T1000 (cell line): ENCODE data around the gene RBP5.
"Not testable (repeated sequence)": the region's sequence is repeated elsewhere in the genome, so short reads cannot be mapped to it uniquely, and the experiment has no call there.

Source experiments
- DNase-seq: peaks from one replicate; lab custom pipeline; 2025; ENCODE audit warnings: mixed read lengths; lab: John Stamatoyannopoulos, UW

The RBP5 gene

GRCh38 chr12:7122811-7123769 is 5.6 kb downstream of the RBP5 start:
- no peak for DNase-seq

DNA sequence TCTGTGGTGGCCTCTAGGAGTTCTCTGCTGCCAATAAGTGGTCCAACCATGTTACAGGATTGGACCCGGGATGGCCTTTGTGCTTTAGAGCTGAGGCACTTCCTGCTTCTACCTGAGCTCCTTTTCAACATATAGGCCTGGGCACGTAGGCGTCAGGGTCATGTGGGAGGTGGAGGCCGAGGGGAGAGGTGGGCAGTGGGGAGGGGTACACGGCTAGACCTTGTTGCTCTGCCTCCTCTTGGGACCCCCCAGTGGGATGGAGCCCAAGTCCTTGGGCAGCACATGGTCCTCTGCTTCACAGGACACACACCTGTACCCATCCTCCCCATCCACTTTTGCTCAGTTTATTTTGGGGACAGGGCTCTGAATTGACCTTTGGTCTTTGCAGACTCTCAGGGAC is 7.4 kb downstream of the RBP5 start:
- no peak for DNase-seq

GRCh38 chr12:7120166-7120565 is 8.5 kb downstream of the RBP5 start:
- DNase-seq: no peak

GRCh38 chr12:7118881-7119280 is 9.8 kb downstream of the RBP5 start:
- DNase-seq: no peak

DNA sequence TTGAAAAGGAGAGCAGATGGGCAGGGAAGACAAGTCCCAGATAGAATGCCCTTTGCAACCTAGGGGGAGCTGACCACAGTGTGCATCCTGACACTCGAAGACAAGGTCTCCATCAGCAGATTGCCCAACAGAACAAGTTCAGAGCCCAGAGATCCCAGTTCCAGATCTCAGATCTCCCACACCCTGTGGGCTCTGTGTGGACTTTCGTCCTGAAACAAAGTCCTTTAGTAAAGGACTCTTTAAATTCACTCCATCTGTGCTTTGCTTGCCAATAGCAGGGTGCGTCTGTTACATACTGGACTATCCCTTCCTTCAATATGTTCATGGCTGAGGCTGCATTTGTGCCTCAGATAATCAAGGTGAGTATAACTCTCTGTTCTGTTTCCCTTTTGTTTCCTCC is 11.0 kb downstream of the RBP5 start:
- no peak for DNase-seq

- no peak for DNase-seq
These were observed 11.8 kb downstream of the RBP5 start for GRCh38 chr12:7116916-7117315.

DNA sequence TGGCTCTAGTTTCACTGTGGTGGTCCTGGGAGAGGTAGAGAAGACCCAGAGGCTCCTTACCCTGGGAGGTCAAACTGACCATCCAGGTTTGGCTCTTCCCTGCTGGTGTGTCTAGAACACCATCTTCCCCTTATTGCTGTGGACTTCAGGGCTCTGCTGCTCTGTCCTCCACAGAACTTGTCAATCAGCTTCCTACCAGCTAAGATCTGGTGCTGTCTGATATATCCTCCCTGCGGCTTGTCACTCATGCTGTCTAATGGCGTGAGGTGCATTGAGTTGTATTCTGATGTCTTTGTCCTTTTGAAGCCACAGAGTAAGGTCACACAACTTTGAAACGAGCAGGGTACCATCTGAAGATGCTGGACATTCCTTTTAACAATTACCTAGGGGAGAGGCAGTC is 12.5 kb downstream of the RBP5 start:
- no peak for DNase-seq

- DNase-seq: no peak
These were observed 13.8 kb downstream of the RBP5 start for GRCh38 chr12:7114851-7115250.

DNA sequence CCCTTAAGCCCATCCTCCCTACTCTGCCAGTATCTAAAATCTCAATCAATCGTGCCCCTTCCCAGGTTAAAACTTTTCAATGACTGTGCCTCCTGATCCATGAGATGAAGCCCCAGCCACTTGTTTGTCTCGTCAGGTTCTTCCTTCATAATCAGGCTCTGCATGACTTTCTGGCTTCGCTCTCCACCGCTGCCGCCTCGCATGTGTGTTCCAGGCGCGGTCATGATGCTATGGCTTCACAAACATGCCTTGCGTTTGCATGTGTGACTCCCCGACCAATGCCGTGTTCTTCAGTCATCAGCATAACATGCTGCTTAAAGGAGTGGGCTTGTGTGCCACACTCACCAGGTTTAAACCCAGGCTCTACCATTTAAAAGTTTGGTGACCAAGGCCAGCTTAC is 14.7 kb downstream of the RBP5 start:
- DNase-seq: no peak

DNA sequence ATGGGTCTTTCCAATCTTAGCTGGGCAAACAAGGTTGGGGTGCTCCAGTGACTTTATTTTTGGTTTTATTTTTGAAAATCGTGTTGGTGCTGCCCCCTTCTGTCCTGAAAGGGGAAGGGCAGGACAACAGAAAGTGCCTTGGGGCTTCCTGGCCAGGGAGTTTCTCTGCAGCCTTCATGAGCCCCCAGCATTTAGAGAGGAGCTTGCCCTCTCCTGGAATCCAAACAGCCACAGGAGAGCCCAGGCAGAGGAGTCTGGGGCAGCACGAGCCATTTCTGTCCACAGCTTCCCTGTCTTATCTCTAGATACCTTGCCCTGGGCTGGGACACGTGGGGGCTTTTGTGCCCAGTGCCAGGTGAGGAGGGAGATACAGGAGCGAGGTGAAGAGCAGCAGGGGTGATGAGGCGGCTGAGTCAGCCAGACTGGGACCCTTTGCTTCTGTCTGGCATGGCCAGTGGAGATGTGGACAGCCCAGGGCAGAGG is 15.3 kb downstream of the RBP5 start:
- DNase-seq: no peak

DNA sequence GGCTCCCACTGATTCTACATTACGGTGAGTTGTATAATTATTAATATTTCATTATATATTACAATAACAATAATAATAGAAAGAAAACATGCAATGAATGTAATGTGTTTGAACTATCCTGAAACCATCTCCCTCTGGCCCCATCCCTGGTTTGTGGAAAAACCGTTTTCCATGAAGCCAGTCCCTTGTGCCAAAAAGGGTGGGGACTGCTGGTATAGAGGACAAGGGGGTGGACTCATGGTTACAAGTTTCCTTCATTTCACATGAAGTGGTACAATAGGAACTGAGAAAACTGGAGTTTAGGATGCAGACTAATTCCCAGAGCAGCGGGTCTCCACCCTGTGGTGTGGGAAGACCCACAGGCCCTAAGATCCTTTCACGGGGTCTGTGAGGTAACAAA is 16.6 kb downstream of the RBP5 start:
- DNase-seq: no peak

- no peak for DNase-seq
These were observed 18.0 kb downstream of the RBP5 start for GRCh38 chr12:7110661-7111060.

- DNase-seq: no peak
These were observed 19.1 kb downstream of the RBP5 start for GRCh38 chr12:7109572-7109920.

GRCh38 chr12:7108796-7109571 is 19.7 kb downstream of the RBP5 start, which contains the start of gene C1RL:
TSS of gene C1RL (minus strand) at chr12:7109214. CDS start at chr12:7109180, 34 bp downstream.
- peak; percentile 59 for DNase-seq

- peak; percentile 39 for DNase-seq
These were observed 20.5 kb downstream of the RBP5 start for GRCh38 chr12:7108003-7108795.

- no peak for DNase-seq
These were observed 21.1 kb downstream of the RBP5 start for GRCh38 chr12:7107636-7108002.

DNA sequence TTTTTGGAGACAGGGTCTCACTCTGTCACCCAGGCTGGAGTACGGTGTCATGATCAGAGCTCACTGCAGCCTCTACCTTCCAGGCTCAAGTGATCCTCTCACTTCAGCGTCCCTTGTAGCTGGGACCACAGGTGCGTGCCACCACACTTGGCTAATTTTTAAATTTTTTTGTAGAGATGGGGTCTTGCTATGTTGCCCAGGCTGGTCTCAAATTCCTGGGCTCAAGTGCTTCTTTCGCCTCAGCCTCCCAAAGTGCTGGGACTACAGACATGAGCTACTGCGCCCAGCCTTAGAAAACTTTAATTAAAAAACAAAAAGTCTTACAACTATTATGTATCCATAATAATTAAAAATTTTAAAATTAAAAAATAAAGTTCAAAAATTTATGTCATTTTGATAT is 21.5 kb downstream of the RBP5 start:
- DNase-seq: not testable (repeated sequence)

- no peak for DNase-seq
These were observed 22.6 kb downstream of the RBP5 start for GRCh38 chr12:7106082-7106481.

DNA sequence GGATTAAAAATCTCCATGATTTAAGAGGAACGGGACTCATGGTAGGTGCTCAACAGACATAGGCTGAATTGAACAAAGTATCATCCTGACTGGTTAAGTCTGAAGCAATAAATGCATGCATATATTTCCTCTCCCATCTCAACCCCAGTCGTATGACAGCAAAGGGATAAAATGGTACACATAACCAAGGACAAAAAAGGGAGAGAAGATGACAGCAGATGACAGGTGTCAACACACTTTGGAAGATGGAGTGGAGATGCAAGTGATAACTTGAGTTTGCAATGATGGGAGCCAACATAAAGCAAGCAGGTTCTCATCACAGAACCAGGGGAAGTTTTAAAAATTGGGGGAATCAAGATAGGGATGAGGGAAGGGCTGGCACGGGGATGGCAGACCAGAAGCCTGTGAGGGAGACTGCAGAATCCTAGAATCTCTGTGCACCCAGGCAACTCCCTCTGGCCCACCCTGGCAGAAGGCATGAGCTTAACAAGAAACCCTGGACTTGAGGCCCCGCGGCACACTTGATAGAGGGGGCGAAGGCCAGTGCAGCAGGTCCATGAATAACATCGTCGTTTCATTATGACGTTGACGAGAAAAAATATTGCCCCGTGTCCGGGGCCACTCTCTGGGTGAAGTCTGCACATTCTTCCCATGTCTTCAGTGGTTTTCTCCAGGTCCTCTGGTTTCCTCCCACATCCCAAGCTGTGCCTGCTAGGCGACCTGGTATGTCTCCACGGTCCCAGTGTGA is 24.7 kb downstream of the RBP5 start:
- no peak for DNase-seq

- no peak for DNase-seq
These were observed 26.1 kb downstream of the RBP5 start for GRCh38 chr12:7102582-7102981.

DNA sequence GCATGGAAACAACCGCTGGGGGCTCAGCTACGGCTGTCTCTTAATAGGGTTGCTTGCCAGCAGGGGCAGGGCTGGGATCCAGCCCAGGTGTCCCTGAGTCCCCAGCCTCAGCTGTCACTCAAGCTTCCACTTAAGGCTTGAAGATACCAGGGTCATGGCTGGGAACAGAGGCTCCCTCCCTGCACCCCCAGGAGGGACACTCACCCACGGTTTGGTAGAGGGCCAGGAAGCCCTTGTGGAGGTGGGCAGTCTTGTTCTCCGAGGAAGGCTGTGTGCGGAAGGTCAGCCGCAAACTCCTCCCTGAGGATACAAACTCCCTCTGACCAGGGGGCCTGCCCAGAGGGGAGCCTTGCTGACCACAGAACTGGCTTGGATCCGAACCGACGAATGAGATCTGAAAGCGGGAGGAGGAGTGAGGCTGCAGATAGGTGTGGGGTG is 27.0 kb downstream of the RBP5 start:
- DNase-seq: no peak
